Mesenchymal stem cell (in vitro differentiated cells and primary cell): ENCODE results near the gene OTOP1. TPM values are rescaled to one million over a fixed set of nuclear protein-coding genes. Genes with fewer than 3 reads are reported as not detected.

Experiments used
- DNase-seq: peaks from one replicate; pipeline ENCODE4 v3.0.0-alpha.2; 2013
- H2AFZ ChIP-seq: one replicate; pipeline ENCODE4 v1.6.1; 2013; ENCODE audit warnings: low read depth, mild to moderate bottlenecking, control low read depth, inconsistent platforms, low read length, moderate library complexity
- H2AK5ac ChIP-seq: 2 replicates; pipeline ENCODE4 v1.6.1; 2013; ENCODE audit warnings: low read length, moderate library complexity, mild to moderate bottlenecking, inconsistent platforms; ENCODE audit not compliant: severe bottlenecking
- H2BK120ac ChIP-seq: one replicate; pipeline ENCODE4 v1.6.1; 2013; ENCODE audit warnings: low read depth, mild to moderate bottlenecking, inconsistent platforms, low read length, moderate library complexity
- H2BK12ac ChIP-seq, 2 experiments: one replicate each; pipeline ENCODE4 v1.6.1; 2013; ENCODE audit warnings: inconsistent platforms in 2 of 2, low read length in 2 of 2, mild to moderate bottlenecking in 2 of 2, moderate library complexity in 2 of 2, control low read depth in 1 of 2
- H2BK15ac ChIP-seq: one replicate; pipeline ENCODE4 v1.6.1; 2013; ENCODE audit warnings: mild to moderate bottlenecking, low read depth, inconsistent platforms; ENCODE audit not compliant: poor library complexity, severe bottlenecking
- H2BK5ac ChIP-seq: 2 replicates; pipeline ENCODE4 v1.6.1; 2013; ENCODE audit warnings: low read depth, mild to moderate bottlenecking, low read length, control low read depth, inconsistent platforms; ENCODE audit not compliant: poor library complexity, severe bottlenecking
- H3K14ac ChIP-seq, 2 experiments: one replicate each; pipeline ENCODE4 v1.6.1; 2013; ENCODE audit warnings: inconsistent platforms in 2 of 2, low read length in 2 of 2, control low read depth in 1 of 2, mild to moderate bottlenecking in 1 of 2, moderate library complexity in 1 of 2
- H3K18ac ChIP-seq, 2 experiments: one replicate each; pipeline ENCODE4 v1.6.1; 2013; ENCODE audit warnings: inconsistent platforms in 2 of 2, low read length in 2 of 2, control low read depth in 1 of 2, low read depth in 1 of 2, mild to moderate bottlenecking in 1 of 2
- H3K23ac ChIP-seq, 2 experiments: one replicate each; pipeline ENCODE4 v1.6.1; 2013; ENCODE audit warnings: inconsistent platforms in 2 of 2, low read length in 2 of 2, mild to moderate bottlenecking in 2 of 2, moderate library complexity in 2 of 2, control low read depth in 1 of 2
- H3K27ac ChIP-seq: 2 replicates; pipeline ENCODE4 v1.5.1; 2013; ENCODE audit warnings: mild to moderate bottlenecking, moderate library complexity, low read length, control low read depth, inconsistent platforms; ENCODE audit not compliant: poor library complexity, severe bottlenecking
- H3K27me3 ChIP-seq, 2 experiments: 2 replicates each; pipeline versions ENCODE4 v1.6.1 to v1.7.0; 2013; ENCODE audit warnings: low read length in 2 of 2, mild to moderate bottlenecking in 2 of 2, moderate library complexity in 2 of 2, control low read depth in 1 of 2, inconsistent platforms in 1 of 2; ENCODE audit not compliant: control insufficient read depth in 1 of 2, insufficient read depth in 1 of 2
- H3K36me3 ChIP-seq, 2 experiments: 2 replicates each; pipeline versions ENCODE4 v1.6.1 to v1.7.0; 2013; ENCODE audit warnings: low read length in 2 of 2, control low read depth in 1 of 2, inconsistent platforms in 1 of 2, low read depth in 1 of 2, mild to moderate bottlenecking in 1 of 2; ENCODE audit not compliant: insufficient read depth in 2 of 2, control insufficient read depth in 1 of 2
- H3K4ac ChIP-seq, 2 experiments: one replicate each; pipeline ENCODE4 v1.6.1; 2013; ENCODE audit warnings: inconsistent platforms in 2 of 2, low read length in 2 of 2, mild to moderate bottlenecking in 2 of 2, moderate library complexity in 2 of 2, control low read depth in 1 of 2, low read depth in 1 of 2
- H3K4me1 ChIP-seq: 2 replicates; pipeline ENCODE4 v1.6.1; 2013; ENCODE audit warnings: low read depth, low read length, control low read depth; ENCODE audit not compliant: control insufficient read depth, insufficient read depth
- H3K4me2 ChIP-seq: 2 replicates; pipeline ENCODE4 v1.6.1; 2013; ENCODE audit warnings: low read length, mild to moderate bottlenecking, inconsistent platforms; ENCODE audit not compliant: poor library complexity, severe bottlenecking
- H3K4me3 ChIP-seq, 2 experiments: 2 replicates each; pipeline versions ENCODE4 v1.5.1 to v1.7.0; 2013; ENCODE audit warnings: low read length in 2 of 2, mild to moderate bottlenecking in 2 of 2, control low read depth in 1 of 2, low read depth in 1 of 2; ENCODE audit not compliant: insufficient read depth in 1 of 2
- H3K79me1 ChIP-seq: replicated peaks from 2 replicates; pipeline ENCODE4 v1.6.1; 2013; ENCODE audit warnings: mild to moderate bottlenecking, control low read depth, low read length, inconsistent platforms; ENCODE audit not compliant: poor library complexity, severe bottlenecking
- H3K9ac ChIP-seq: 2 replicates; pipeline ENCODE4 v1.7.0; 2013; ENCODE audit warnings: mild to moderate bottlenecking, low read length, moderate library complexity
- H3K9me3 ChIP-seq: 2 replicates; pipeline ENCODE4 v1.7.0; 2013; ENCODE audit warnings: mild to moderate bottlenecking, low read length; ENCODE audit not compliant: control insufficient read depth
- H4K8ac ChIP-seq: one replicate; pipeline ENCODE4 v1.6.1; 2013; ENCODE audit warnings: inconsistent platforms, mild to moderate bottlenecking, low read length, moderate library complexity
- H4K91ac ChIP-seq: one replicate; pipeline ENCODE4 v1.6.1; 2013; ENCODE audit warnings: mild to moderate bottlenecking, low read length, inconsistent platforms
- WGBS: methylation state at CpG from one replicate; pipeline ENCODE4 v1.1.7; 2013; ENCODE audit warnings: mixed read lengths; 5-methylcytosine and 5-hydroxymethylcytosine counted together
- polyA plus RNA-seq, 2 experiments: library from polyadenylated mRNA; stranded (reverse); fragments of 200-250 nt; gene quantifications; one replicate each; pipeline ENCODE4 v1.2.3, GENCODE V29; 2013

OTOP1 gene, protein sequence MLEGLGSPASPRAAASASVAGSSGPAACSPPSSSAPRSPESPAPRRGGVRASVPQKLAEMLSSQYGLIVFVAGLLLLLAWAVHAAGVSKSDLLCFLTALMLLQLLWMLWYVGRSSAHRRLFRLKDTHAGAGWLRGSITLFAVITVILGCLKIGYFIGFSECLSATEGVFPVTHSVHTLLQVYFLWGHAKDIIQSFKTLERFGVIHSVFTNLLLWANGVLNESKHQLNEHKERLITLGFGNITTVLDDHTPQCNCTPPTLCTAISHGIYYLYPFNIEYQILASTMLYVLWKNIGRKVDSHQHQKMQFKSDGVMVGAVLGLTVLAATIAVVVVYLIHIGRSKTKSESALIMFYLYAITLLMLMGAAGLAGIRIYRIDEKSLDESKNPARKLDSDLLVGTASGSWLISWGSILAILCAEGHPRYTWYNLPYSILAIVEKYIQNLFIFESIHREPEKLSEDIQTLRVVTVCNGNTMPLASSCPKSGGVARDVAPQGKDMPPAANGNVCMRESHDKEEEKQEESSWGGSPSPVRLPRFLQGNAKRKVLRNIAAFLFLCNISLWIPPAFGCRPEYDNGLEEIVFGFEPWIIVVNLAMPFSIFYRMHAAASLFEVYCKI
- polyA plus RNA-seq (2013, experiment 1 of 2), result not detected
- not detected for polyA plus RNA-seq (2013, experiment 2 of 2)

DNA sequence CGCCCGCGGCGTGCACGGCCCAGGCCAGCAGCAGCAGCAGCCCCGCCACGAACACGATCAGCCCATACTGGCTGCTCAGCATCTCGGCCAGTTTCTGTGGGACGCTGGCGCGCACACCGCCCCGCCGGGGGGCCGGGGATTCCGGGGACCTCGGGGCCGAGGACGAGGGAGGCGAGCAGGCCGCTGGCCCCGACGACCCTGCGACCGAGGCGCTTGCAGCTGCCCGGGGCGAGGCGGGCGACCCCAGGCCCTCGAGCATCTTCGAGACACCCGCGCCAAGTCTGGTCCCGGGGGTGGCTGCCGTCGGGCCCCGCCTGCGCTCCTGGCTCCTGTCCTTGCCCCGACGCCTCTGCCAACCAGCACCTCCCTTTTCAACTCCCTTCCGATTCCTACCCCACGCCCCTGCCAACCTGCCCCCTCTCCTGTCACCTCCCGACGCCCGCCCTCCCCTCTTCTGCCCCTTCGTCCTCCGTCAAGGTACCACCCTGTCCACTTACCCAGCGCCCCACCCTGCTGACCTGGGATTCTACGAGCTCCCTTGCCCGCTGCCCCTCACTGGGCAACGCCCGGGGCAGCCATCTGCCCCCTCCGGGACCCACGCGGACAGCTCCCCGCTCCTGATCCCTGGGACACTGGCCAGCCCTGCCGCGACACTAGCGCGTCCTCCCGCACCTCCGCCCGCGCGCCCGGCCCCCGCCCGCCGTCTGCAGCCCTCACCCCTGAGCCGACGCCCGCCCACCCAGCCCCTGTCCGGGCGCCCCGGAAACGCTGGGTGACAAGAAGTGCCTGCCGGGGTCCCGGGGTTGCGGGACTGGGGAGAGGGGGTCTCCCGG lies at the start of gene OTOP1:
Gene OTOP1 (minus strand): TSS at position 324 of the 833 bp plus-strand sequence. CDS start 65 bp downstream, at position 259.
- H3K79me1 ChIP-seq, result no peaks in the 10 kb centered on the region
- peaks cover 7% of the 10 kb centered on the region for H3K4me1 ChIP-seq
- H3K4me2 ChIP-seq, result peak within 1 kb of the TSS; percentile 6
- H3K27ac ChIP-seq, result no peak within 1 kb of the TSS
- no peak within 1 kb of the TSS for H2BK5ac ChIP-seq
- peak within 1 kb of the TSS in 1 of 2 experiments; percentile 4 for H3K18ac ChIP-seq
- H2BK15ac ChIP-seq, result no peak within 1 kb of the TSS
- H3K36me3 ChIP-seq, result no peaks in the 10 kb centered on the region
- peak within 1 kb of the TSS in 1 of 2 experiments; percentile 17 for H3K4me3 ChIP-seq
- WGBS, result 16% methylated on average over 64 of the region's 82 CpGs
- H3K4ac ChIP-seq, result no peak within 1 kb of the TSS
- no peak within 1 kb of the TSS for H4K91ac ChIP-seq
- peak within 1 kb of the TSS; percentile 53 for H2AFZ ChIP-seq
- no peak within 1 kb of the TSS for H3K23ac ChIP-seq
- H3K27me3 ChIP-seq, result peaks cover 58 to 63% of the 10 kb centered on the region in 2 experiments
- no peak within 1 kb of the TSS for H3K9ac ChIP-seq
- no peak for DNase-seq
- no peak within 1 kb of the TSS for H4K8ac ChIP-seq
- no peak within 1 kb of the TSS for H2AK5ac ChIP-seq
- no peak within 1 kb of the TSS for H2BK120ac ChIP-seq
- H3K14ac ChIP-seq, result no peak within 1 kb of the TSS
- H3K9me3 ChIP-seq, result no peaks in the 10 kb centered on the region
- no peak within 1 kb of the TSS for H2BK12ac ChIP-seq

DNA sequence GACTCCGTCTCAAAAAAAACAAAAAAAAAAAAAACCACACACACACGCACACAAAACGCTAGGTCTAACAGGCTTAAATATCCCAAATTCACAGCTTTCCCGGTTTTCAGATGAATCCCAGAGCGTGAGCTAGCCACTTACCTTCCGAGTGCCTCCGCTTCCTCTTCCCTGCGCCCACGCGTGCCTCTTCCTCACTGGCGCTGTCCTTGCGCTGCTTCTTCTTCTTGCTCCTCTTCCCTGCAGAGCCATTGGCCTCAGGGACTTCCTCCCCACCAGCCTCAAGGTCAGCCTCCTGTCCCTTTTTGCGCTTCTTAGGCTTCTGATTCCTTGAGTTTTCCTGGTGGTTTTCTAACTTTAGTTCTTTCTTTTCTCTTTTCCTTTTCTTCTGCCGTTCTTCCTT lies 47.5 kb upstream of the OTOP1 start:
- Histone ChIP-seq H2BK15ac (no peak overlapping the region), H2BK120ac (no peak overlapping the region), H3K9me3 (no peaks in the 10 kb centered on the region), H3K9ac (no peak overlapping the region), H4K91ac (no peak overlapping the region), H3K27ac (no peak overlapping the region), H3K4me2 (no peak overlapping the region), H3K4me3 (no peak overlapping the region), H3K14ac (no peak overlapping the region), H3K27me3 (no peaks in the 10 kb centered on the region), H2BK5ac (no peak overlapping the region), H2AK5ac (no peak overlapping the region), H3K18ac (no peak overlapping the region), H2BK12ac (no peak overlapping the region), H3K36me3 (peaks cover 43 to 84% of the 10 kb centered on the region in 2 experiments), H3K23ac (no peak overlapping the region), H3K4ac (no peak overlapping the region), H3K4me1 (no peaks in the 10 kb centered on the region), H3K79me1 (peaks cover 7% of the 10 kb centered on the region), H4K8ac (no peak overlapping the region), H2AFZ (no peak overlapping the region)
- 96% methylated on average over 14 of the region's 14 CpGs for WGBS
- no peak for DNase-seq

DNA sequence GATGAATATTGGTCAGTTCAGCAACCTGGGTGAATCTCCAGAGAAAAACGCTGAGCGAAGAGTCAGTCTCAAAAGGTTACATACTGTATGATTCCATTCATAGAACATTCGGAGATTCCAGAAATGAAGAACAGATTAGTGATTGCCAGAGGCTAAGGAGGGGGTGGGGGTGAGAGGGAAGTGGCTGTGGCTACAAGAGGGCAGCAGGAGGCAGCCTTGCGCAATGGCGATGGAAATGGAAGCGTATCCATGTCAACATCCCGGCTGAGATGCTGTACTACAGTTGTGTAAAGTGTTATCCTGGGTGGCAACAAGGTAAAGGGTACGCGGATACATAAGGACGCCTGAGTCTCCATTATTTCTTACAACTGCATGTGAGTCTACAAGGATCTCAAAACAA lies 45.2 kb upstream of the OTOP1 start:
- H3K4me3 ChIP-seq, result no peak overlapping the region
- H3K18ac ChIP-seq, result no peak overlapping the region
- DNase-seq, result peak; percentile 24
- H3K9me3 ChIP-seq, result no peaks in the 10 kb centered on the region
- no peak overlapping the region for H3K4me2 ChIP-seq
- H3K4ac ChIP-seq, result no peak overlapping the region
- no peak overlapping the region for H3K27ac ChIP-seq
- H4K8ac ChIP-seq, result no peak overlapping the region
- H3K14ac ChIP-seq, result no peak overlapping the region
- H3K27me3 ChIP-seq, result no peaks in the 10 kb centered on the region
- H4K91ac ChIP-seq, result no peak overlapping the region
- no peak overlapping the region for H2BK15ac ChIP-seq
- no peak overlapping the region for H2BK12ac ChIP-seq
- WGBS, result 95% methylated on average over 8 of the region's 10 CpGs
- no peak overlapping the region for H2AFZ ChIP-seq
- no peak overlapping the region for H3K23ac ChIP-seq
- no peak overlapping the region for H2BK120ac ChIP-seq
- no peak overlapping the region for H2AK5ac ChIP-seq
- H2BK5ac ChIP-seq, result no peak overlapping the region
- H3K79me1 ChIP-seq, result peaks cover 5% of the 10 kb centered on the region
- H3K9ac ChIP-seq, result no peak overlapping the region
- H3K4me1 ChIP-seq, result no peaks in the 10 kb centered on the region
- H3K36me3 ChIP-seq, result peaks cover 33 to 72% of the 10 kb centered on the region in 2 experiments

DNA sequence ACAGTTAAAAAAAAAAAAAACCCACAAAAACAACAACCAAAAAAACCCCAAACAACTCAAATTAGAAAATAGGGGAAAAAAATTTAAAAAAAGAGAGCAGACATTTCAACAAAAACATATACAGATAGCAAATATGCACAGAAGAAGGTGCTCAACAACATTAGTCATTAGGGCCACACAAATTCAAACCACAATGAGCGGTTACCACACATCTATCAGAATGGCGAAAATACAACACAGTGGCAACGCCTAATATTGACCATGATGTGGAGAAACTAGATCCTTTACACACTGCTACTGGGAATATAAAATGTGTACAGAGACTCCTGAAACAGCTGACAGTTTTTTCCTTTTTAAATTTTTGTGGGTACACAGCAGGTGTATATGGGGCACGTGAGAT lies 43.8 kb upstream of the OTOP1 start:
- Histone ChIP-seq H2AFZ (no peak overlapping the region), H3K27me3 (no peaks in the 10 kb centered on the region), H3K9ac (no peak overlapping the region), H2AK5ac (no peak overlapping the region), H3K4me3 (no peak overlapping the region), H3K4ac (no peak overlapping the region), H2BK15ac (no peak overlapping the region), H3K23ac (no peak overlapping the region), H4K91ac (no peak overlapping the region), H3K4me2 (no peak overlapping the region), H2BK120ac (no peak overlapping the region), H3K36me3 (peaks cover 28 to 71% of the 10 kb centered on the region in 2 experiments), H3K14ac (no peak overlapping the region), H3K4me1 (no peaks in the 10 kb centered on the region), H3K79me1 (peaks cover 2% of the 10 kb centered on the region), H2BK5ac (no peak overlapping the region), H3K27ac (no peak overlapping the region), H3K18ac (no peak overlapping the region), H2BK12ac (no peak overlapping the region), H3K9me3 (no peaks in the 10 kb centered on the region), H4K8ac (no peak overlapping the region)
- WGBS, result 81% methylated on average over 3 of the region's 4 CpGs
- no peak for DNase-seq
